Retinal pigment epithelial cell (primary cell): ENCODE data around the gene CNTN4.
A peak's percentile ranks its signal among the peaks of the same experiment; 100 is the strongest.

Experiments used
- DNase-seq: peaks from one replicate; pipeline ENCODE4 v3.0.0-alpha.2; 2010; ENCODE audit warnings: low read depth
- H3K4me3 ChIP-seq: 2 replicates; pipeline ENCODE4 v1.5.1; 2011; ENCODE audit warnings: mild to moderate bottlenecking, low read length, control low read depth, moderate library complexity
- CTCF ChIP-seq: conservative IDR thresholded peaks from 2 replicates; pipeline ENCODE4 v1.5.1; 2011; ENCODE audit warnings: low read depth, low read length, control low read depth, inconsistent platforms

The CNTN4 gene

GRCh38 chr3:2861920-2862319 is 763.3 kb downstream of the CNTN4 start:
- TF ChIP-seq CTCF = no peak
- no peak for DNase-seq

GRCh38 chr3:2862366-2862765 is 763.7 kb downstream of the CNTN4 start:
- TF ChIP-seq CTCF = no peak
- H3K4me3 ChIP-seq = no peak overlapping the region
- no peak for DNase-seq

More at GRCh38 chr3:2861920-2862319, 763.3 kb downstream of the CNTN4 start:
- H3K4me3 ChIP-seq = no peak overlapping the region

GRCh38 chr3:2863127-2863526 is 764.5 kb downstream of the CNTN4 start:
- no peak for DNase-seq
- no peak overlapping the region for H3K4me3 ChIP-seq
- TF ChIP-seq CTCF = no peak

GRCh38 chr3:2869905-2870304 is 771.2 kb downstream of the CNTN4 start:
- no peak for TF ChIP-seq CTCF
- H3K4me3 ChIP-seq = no peak overlapping the region
- DNase-seq = no peak

GRCh38 chr3:2870724-2871333 is 772.2 kb downstream of the CNTN4 start:
- no peak for TF ChIP-seq CTCF
- DNase-seq = peak; percentile 6
- H3K4me3 ChIP-seq = no peak overlapping the region

GRCh38 chr3:2872884-2873283 is 774.2 kb downstream of the CNTN4 start:
- no peak for DNase-seq
- H3K4me3 ChIP-seq = no peak overlapping the region
- no peak for TF ChIP-seq CTCF

- DNase-seq = no peak
- no peak for TF ChIP-seq CTCF
- no peak overlapping the region for H3K4me3 ChIP-seq
Measured at GRCh38 chr3:2873986-2874385, 775.3 kb downstream of the CNTN4 start.
